ENCODE results near the gene TMEM116. TPM values are rescaled to one million over a fixed set of nuclear protein-coding genes. Genes with fewer than 3 reads are reported as not detected.
A peak's percentile ranks its signal among the peaks of the same experiment; 100 is the strongest.

TMEM116 gene
- total RNA-seq (ENCODE audit: low replicate concordance), result 24.5 and 28.4 TPM in 2 replicates

DNA sequence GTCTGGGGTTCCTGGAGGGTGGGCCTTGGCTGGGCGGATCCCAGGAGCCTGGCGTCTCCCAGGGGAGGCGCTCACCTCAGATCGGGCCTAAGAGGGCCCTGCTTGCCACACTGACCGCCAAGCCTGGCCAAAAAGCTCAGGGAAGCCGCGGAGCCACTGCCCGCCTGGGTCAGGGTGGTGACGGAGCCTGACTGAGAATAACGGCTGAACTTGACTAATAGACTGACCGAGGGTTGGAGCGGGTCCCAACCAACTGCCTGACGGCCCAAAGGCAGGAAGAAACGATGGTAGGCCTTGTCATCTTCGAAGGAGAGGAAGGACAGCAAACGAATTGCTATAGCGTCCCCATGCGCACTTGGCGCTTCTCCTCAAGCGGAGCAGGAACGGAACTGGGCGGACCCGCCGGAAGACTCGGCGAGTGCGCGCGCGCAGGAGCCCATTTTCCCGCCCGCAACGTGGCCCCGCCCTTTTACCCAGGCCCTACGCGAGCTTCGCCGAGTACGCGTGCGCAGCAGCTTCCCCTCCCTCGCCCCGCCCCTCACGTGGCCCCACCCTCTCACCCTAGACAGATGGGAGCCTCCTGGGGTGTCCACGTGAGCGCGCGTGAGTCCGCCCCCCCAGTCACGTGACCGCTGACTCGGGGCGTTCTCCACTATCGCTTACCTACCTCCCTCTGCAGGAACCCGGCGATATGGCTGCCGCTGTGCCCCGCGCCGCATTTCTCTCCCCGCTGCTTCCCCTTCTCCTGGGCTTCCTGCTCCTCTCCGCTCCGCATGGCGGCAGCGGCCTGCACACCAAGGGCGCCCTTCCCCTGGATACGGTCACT is at the start of gene TMEM116, which contains the start of gene ERP29:
TSS of gene TMEM116 (minus strand) at position 391 of the 826 bp plus-strand sequence. CDS start 7,895 bp downstream, outside the sequence.
TSS of gene ERP29 (plus strand) at position 652 of the 826 bp plus-strand sequence. CDS start at position 692, 40 bp downstream.
- Histone ChIP-seq H3K79me2 (ENCODE audit: low read depth) (peaks cover 68% of the 10 kb centered on the region), H3K4me3 (peak within 1 kb of the TSS; percentile 91), H3K27ac (peak within 1 kb of the TSS; percentile 90), H3K4me1 (peaks cover 16% of the 10 kb centered on the region), H3K9me3 (ENCODE audit: low read depth) (no peaks in the 10 kb centered on the region), H3K27me3 (no peaks in the 10 kb centered on the region), H3K36me3 (peaks cover 8% of the 10 kb centered on the region), H3K9ac (peak within 1 kb of the TSS; percentile 82), H3F3A (ENCODE audit: low read depth) (peaks cover 27% of the 10 kb centered on the region), H2AFZ (replicated peaks) (peak within 1 kb of the TSS; percentile 79), H4K20me1 (ENCODE audit: low read depth) (peaks cover 20% of the 10 kb centered on the region), H3K4me2 (peak within 1 kb of the TSS; percentile 88)
- Mint-ChIP-seq H3K27me3 (ENCODE audit: insufficient read depth, low read depth) (no peaks in the 10 kb centered on the region), H3K4me1 (peaks cover 22% of the 10 kb centered on the region), H3K4me3 (peak within 1 kb of the TSS; percentile 90), H3K9me3 (no peaks in the 10 kb centered on the region), H3K36me3 (peaks cover 24% of the 10 kb centered on the region), H3K27ac (peak within 1 kb of the TSS; percentile 96)
- TF ChIP-seq EZH2 (IDR thresholded peaks at IDR 0.05), result peak; percentile 29
- TF ChIP-seq, protein P1, sequence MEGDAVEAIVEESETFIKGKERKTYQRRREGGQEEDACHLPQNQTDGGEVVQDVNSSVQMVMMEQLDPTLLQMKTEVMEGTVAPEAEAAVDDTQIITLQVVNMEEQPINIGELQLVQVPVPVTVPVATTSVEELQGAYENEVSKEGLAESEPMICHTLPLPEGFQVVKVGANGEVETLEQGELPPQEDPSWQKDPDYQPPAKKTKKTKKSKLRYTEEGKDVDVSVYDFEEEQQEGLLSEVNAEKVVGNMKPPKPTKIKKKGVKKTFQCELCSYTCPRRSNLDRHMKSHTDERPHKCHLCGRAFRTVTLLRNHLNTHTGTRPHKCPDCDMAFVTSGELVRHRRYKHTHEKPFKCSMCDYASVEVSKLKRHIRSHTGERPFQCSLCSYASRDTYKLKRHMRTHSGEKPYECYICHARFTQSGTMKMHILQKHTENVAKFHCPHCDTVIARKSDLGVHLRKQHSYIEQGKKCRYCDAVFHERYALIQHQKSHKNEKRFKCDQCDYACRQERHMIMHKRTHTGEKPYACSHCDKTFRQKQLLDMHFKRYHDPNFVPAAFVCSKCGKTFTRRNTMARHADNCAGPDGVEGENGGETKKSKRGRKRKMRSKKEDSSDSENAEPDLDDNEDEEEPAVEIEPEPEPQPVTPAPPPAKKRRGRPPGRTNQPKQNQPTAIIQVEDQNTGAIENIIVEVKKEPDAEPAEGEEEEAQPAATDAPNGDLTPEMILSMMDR (IDR thresholded peaks at IDR 0.05), result peak; percentile 55
- no peak for TF ChIP-seq EZH2phosphoT487 (IDR thresholded peaks at IDR 0.05)
- peak; percentile 99 for DNase-seq (ENCODE audit: low spot score)

DNA sequence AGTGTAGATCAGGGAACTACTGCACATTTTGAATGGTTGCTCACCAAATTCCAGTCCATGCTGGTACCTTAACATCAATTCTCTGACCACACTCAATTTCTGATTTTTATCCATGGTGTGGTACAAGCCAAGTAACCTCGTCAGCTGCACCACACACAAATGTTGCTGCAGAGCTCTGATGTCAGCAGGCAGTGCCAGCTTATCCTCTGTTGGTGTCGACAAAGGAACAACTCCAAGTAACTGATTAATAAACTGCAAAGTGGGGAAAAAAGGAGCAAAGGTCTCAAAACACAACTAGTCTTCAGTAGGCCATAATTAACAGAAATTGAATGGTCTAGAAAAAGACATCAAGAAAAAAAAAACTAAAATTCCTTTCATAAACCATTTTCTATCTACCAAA is 48.2 kb upstream of the TMEM116 start:
- Histone ChIP-seq H3K36me3 (peaks cover 11% of the 10 kb centered on the region), H3K4me1 (no peaks in the 10 kb centered on the region), H3K9me3 (ENCODE audit: low read depth) (no peaks in the 10 kb centered on the region), H2AFZ (replicated peaks) (no peak overlapping the region), H4K20me1 (ENCODE audit: low read depth) (no peaks in the 10 kb centered on the region), H3K4me3 (no peak overlapping the region), H3K79me2 (ENCODE audit: low read depth) (no peaks in the 10 kb centered on the region), H3K27me3 (no peaks in the 10 kb centered on the region), H3K27ac (no peak overlapping the region), H3F3A (ENCODE audit: low read depth) (no peaks in the 10 kb centered on the region), H3K9ac (no peak overlapping the region), H3K4me2 (no peak overlapping the region)
- Mint-ChIP-seq H3K9me3 (no peaks in the 10 kb centered on the region), H3K4me3 (no peak overlapping the region), H3K36me3 (peaks cover 15% of the 10 kb centered on the region), H3K27me3 (ENCODE audit: insufficient read depth, low read depth) (no peaks in the 10 kb centered on the region), H3K4me1 (no peaks in the 10 kb centered on the region), H3K27ac (no peak overlapping the region)
- no peak for DNase-seq (ENCODE audit: low spot score)
- TF ChIP-seq, protein P1 (IDR thresholded peaks at IDR 0.05), result no peak
- TF ChIP-seq EZH2 (IDR thresholded peaks at IDR 0.05) (no peak), EZH2phosphoT487 (IDR thresholded peaks at IDR 0.05) (no peak)

DNA sequence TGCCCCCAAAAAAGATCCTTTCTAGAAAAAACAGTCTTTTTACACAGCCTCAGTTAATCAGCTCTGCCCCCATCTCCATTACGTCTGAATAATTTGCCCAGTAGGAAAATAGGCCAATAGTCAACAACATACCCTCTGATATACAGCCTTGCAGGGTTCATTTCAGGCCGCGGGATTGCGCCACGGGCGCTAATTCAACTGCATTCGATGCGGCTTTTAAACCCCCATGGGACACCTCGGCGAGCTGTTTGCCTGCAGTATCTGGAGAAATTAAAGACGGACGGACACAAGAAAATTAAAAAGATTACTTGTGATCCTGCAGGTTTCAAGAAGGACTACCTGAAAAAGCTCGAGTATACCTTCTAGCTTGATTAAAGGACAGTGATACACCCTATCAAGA is 36.4 kb upstream of the TMEM116 start:
- DNase-seq (ENCODE audit: low spot score), result no peak

More for the DNA sequence above, 36.4 kb upstream of the TMEM116 start:
- Mint-ChIP-seq H3K36me3 (peaks cover 25% of the 10 kb centered on the region), H3K4me1 (no peaks in the 10 kb centered on the region), H3K27me3 (ENCODE audit: insufficient read depth, low read depth) (no peaks in the 10 kb centered on the region), H3K27ac (no peak overlapping the region), H3K9me3 (no peaks in the 10 kb centered on the region), H3K4me3 (no peak overlapping the region)
- H3K9me3 ChIP-seq (ENCODE audit: low read depth), result no peaks in the 10 kb centered on the region
- no peak overlapping the region for H3K9ac ChIP-seq
- H4K20me1 ChIP-seq (ENCODE audit: low read depth), result no peaks in the 10 kb centered on the region
- no peaks in the 10 kb centered on the region for H3F3A ChIP-seq (ENCODE audit: low read depth)
- H3K4me2 ChIP-seq, result no peak overlapping the region
- H2AFZ ChIP-seq (replicated peaks), result no peak overlapping the region
- H3K36me3 ChIP-seq, result peaks cover 25% of the 10 kb centered on the region
- no peaks in the 10 kb centered on the region for H3K79me2 ChIP-seq (ENCODE audit: low read depth)
- no peaks in the 10 kb centered on the region for H3K27me3 ChIP-seq
- no peaks in the 10 kb centered on the region for H3K4me1 ChIP-seq
- TF ChIP-seq EZH2phosphoT487 (IDR thresholded peaks at IDR 0.05) (no peak), EZH2 (IDR thresholded peaks at IDR 0.05) (no peak)
- TF ChIP-seq, protein P1 (IDR thresholded peaks at IDR 0.05), result no peak
- H3K27ac ChIP-seq, result no peak overlapping the region
- no peak overlapping the region for H3K4me3 ChIP-seq

Measured in neural progenitor cell (in vitro differentiated cells).